Measurements from ENCODE around the gene PLGRKT. TPM values are rescaled to one million over a fixed set of nuclear protein-coding genes. Genes with fewer than 3 reads are reported as not detected.
A peak's percentile ranks its signal among the peaks of the same experiment; 100 is the strongest.
"Not testable (repeated sequence)": the region's sequence is repeated elsewhere in the genome, so short reads cannot be mapped to it uniquely, and the experiment has no call there.

PLGRKT gene
- total and polyA plus RNA-seq, 2 experiments from 2014 or later: 13.1 to 31.5 TPM

GRCh38 chr9:5433328-5433727, 4.4 kb downstream of the PLGRKT start:
- Mint-ChIP-seq H3K36me3 (ENCODE audit: low read depth) (peaks cover 56% of the 10 kb centered on the region), H3K9me3 (peaks cover 41% of the 10 kb centered on the region)
- not testable (repeated sequence) for H3K27me3 ChIP-seq (ENCODE audit: insufficient read depth); H3K27me3 Mint-ChIP-seq (ENCODE audit: insufficient read depth, low read depth, poor library complexity); H3K9me2 ChIP-seq (ENCODE audit: insufficient read depth); H3K4me1 ChIP-seq (ENCODE audit: insufficient read depth); H3K4me1 Mint-ChIP-seq; H3K4me2 ChIP-seq; ATAC-seq; H3K27ac Mint-ChIP-seq; DNase-seq (ENCODE audit: low spot score); H3K4me3 ChIP-seq; H3K4me3 Mint-ChIP-seq; H3K27ac ChIP-seq (ENCODE audit: low read depth); H2AFZ ChIP-seq; H3K79me2 ChIP-seq (replicated peaks; ENCODE audit: insufficient read depth); H3F3A ChIP-seq (replicated peaks; ENCODE audit: low read depth); H4K20me1 ChIP-seq (replicated peaks; ENCODE audit: insufficient read depth); H3K36me3 ChIP-seq (ENCODE audit: insufficient read depth)

- Mint-ChIP-seq H3K36me3 (ENCODE audit: low read depth) (peaks cover 56% of the 10 kb centered on the region), H3K9me3 (peaks cover 41% of the 10 kb centered on the region)
- H4K20me1 ChIP-seq (replicated peaks; ENCODE audit: insufficient read depth); H3K4me2 ChIP-seq; H3K27me3 Mint-ChIP-seq (ENCODE audit: insufficient read depth, low read depth, poor library complexity); H3K36me3 ChIP-seq (ENCODE audit: insufficient read depth); H3K4me1 Mint-ChIP-seq; H3K4me3 Mint-ChIP-seq; H3K27ac ChIP-seq (ENCODE audit: low read depth); H3K27me3 ChIP-seq (ENCODE audit: insufficient read depth); H3K4me1 ChIP-seq (ENCODE audit: insufficient read depth); H3K9me2 ChIP-seq (ENCODE audit: insufficient read depth); H3K79me2 ChIP-seq (replicated peaks; ENCODE audit: insufficient read depth); ATAC-seq; H2AFZ ChIP-seq; H3K4me3 ChIP-seq; H3F3A ChIP-seq (replicated peaks; ENCODE audit: low read depth); DNase-seq (ENCODE audit: low spot score); H3K27ac Mint-ChIP-seq: not testable (repeated sequence)
These were observed 4.8 kb downstream of the PLGRKT start for GRCh38 chr9:5432890-5433289.

GRCh38 chr9:5430912-5431311, 6.8 kb downstream of the PLGRKT start:
- no peaks in the 10 kb centered on the region for H3F3A ChIP-seq (replicated peaks; ENCODE audit: low read depth)
- peaks cover 44% of the 10 kb centered on the region for H3K36me3 Mint-ChIP-seq (ENCODE audit: low read depth)
- H3K27ac Mint-ChIP-seq: no peak overlapping the region
- H3K27ac ChIP-seq (ENCODE audit: low read depth): no peak overlapping the region
- DNase-seq (ENCODE audit: low spot score) (peak; percentile 30), ATAC-seq (no peak)
- H3K4me3 ChIP-seq: no peak overlapping the region
- H3K36me3 ChIP-seq (ENCODE audit: insufficient read depth): peaks cover 7% of the 10 kb centered on the region
- H3K4me3 Mint-ChIP-seq: no peak overlapping the region
- H3K4me1 Mint-ChIP-seq: no peaks in the 10 kb centered on the region; the same call in 2 of the 3 replicates
- H3K4me1 ChIP-seq (ENCODE audit: insufficient read depth): no peaks in the 10 kb centered on the region
- no peaks in the 10 kb centered on the region for H3K27me3 ChIP-seq (ENCODE audit: insufficient read depth)
- H3K27me3 Mint-ChIP-seq (ENCODE audit: insufficient read depth, low read depth, poor library complexity): peaks cover 2% of the 10 kb centered on the region
- no peak overlapping the region for H3K4me2 ChIP-seq
- H4K20me1 ChIP-seq (replicated peaks; ENCODE audit: insufficient read depth): no peaks in the 10 kb centered on the region
- no peaks in the 10 kb centered on the region for H3K9me2 ChIP-seq (ENCODE audit: insufficient read depth)
- H3K79me2 ChIP-seq (replicated peaks; ENCODE audit: insufficient read depth): no peaks in the 10 kb centered on the region
- TF ChIP-seq CTCF (conservative IDR thresholded peaks at IDR 0.05; ENCODE audit: low read depth in 2 of 2) (peak in 1 of 2 experiments; percentile 33; a peak in 1 of 4 replicates), POLR2AphosphoS5 (IDR thresholded peaks at IDR 0.05; ENCODE audit: low read depth) (no peak)
- H2AFZ ChIP-seq: no peak overlapping the region
- peaks cover 36% of the 10 kb centered on the region for H3K9me3 Mint-ChIP-seq

GRCh38 chr9:5429873-5430564, 7.7 kb downstream of the PLGRKT start:
- ATAC-seq: no peak
- TF ChIP-seq ZNF331 (CRISPR knock-in tag; IDR thresholded peaks at IDR 0.05; ENCODE audit: low read depth) (no peak), ETS1 (IDR thresholded peaks at IDR 0.05) (no peak)

More at GRCh38 chr9:5429873-5430564, 7.7 kb downstream of the PLGRKT start:
- Histone ChIP-seq H3K36me3 (ENCODE audit: insufficient read depth) (no peaks in the 10 kb centered on the region), H3F3A (replicated peaks; ENCODE audit: low read depth) (no peaks in the 10 kb centered on the region), H2AFZ (no peak overlapping the region), H3K4me1 (ENCODE audit: insufficient read depth) (no peaks in the 10 kb centered on the region), H3K79me2 (replicated peaks; ENCODE audit: insufficient read depth) (no peaks in the 10 kb centered on the region), H3K4me2 (no peak overlapping the region), H4K20me1 (replicated peaks; ENCODE audit: insufficient read depth) (no peaks in the 10 kb centered on the region), H3K27me3 (ENCODE audit: insufficient read depth) (no peaks in the 10 kb centered on the region), H3K4me3 (no peak overlapping the region), H3K27ac (ENCODE audit: low read depth) (no peak overlapping the region), H3K9me2 (ENCODE audit: insufficient read depth) (no peaks in the 10 kb centered on the region)
- Mint-ChIP-seq H3K9me3 (peaks cover 28% of the 10 kb centered on the region), H3K27me3 (ENCODE audit: insufficient read depth, low read depth, poor library complexity) (no peaks in the 10 kb centered on the region), H3K4me3 (no peak overlapping the region), H3K36me3 (ENCODE audit: low read depth) (peaks cover 35% of the 10 kb centered on the region), H3K27ac (no peak overlapping the region), H3K4me1 (no peaks in the 10 kb centered on the region)
- no peak for DNase-seq (ENCODE audit: low spot score)
